GM08714 (cell line): Measurements from ENCODE around the gene LIMK1.

Experiments
- H3K4me3 ChIP-seq: fragments of 200-500 bp; sonication (Bioruptor generic); 2 replicates; pipeline ENCODE4 v1.5.1; 2014; ENCODE audit warnings: mild to moderate bottlenecking, low read length, inconsistent platforms
- ZNF274 ChIP-seq: IDR thresholded peaks from 2 replicates; pipeline ENCODE4 v1.6.1; 2012; ENCODE audit warnings: mild to moderate bottlenecking, low read depth, low read length

The LIMK1 gene

GRCh38 chr7:74084722-74085578 lies 1.3 kb downstream of the LIMK1 start:
- no peak for TF ChIP-seq ZNF274
- peak overlapping the region; percentile 70; the same call in 1 of the 2 replicates for H3K4me3 ChIP-seq

GRCh38 chr7:74087791-74088453 lies 4.3 kb downstream of the LIMK1 start:
- TF ChIP-seq ZNF274: no peak
- no peak overlapping the region for H3K4me3 ChIP-seq

- no peak for TF ChIP-seq ZNF274
- H3K4me3 ChIP-seq: peak overlapping the region; percentile 59; the same call in 1 of the 2 replicates
Measured at GRCh38 chr7:74092321-74092963, 8.8 kb downstream of the LIMK1 start.

- peak overlapping the region; percentile 59; the same call in 1 of the 2 replicates for H3K4me3 ChIP-seq
- TF ChIP-seq ZNF274: no peak
Measured at GRCh38 chr7:74092964-74093471, 9.4 kb downstream of the LIMK1 start.

GRCh38 chr7:74093671-74094223 lies 10.1 kb downstream of the LIMK1 start:
- TF ChIP-seq ZNF274: no peak
- H3K4me3 ChIP-seq: peak overlapping the region; percentile 59; the same call in 1 of the 2 replicates

- peak overlapping the region; percentile 59; the same call in 1 of the 2 replicates for H3K4me3 ChIP-seq
- TF ChIP-seq ZNF274: no peak
Measured at GRCh38 chr7:74094224-74095101, 10.9 kb downstream of the LIMK1 start.

- peak overlapping the region; percentile 59; the same call in 1 of the 2 replicates for H3K4me3 ChIP-seq
- TF ChIP-seq ZNF274: no peak
Measured at GRCh38 chr7:74095135-74095534, 11.5 kb downstream of the LIMK1 start.

GRCh38 chr7:74097937-74098614 lies 14.5 kb downstream of the LIMK1 start:
- H3K4me3 ChIP-seq: no peak overlapping the region

GRCh38 chr7:74099031-74099430 lies 15.4 kb downstream of the LIMK1 start:
- no peak overlapping the region for H3K4me3 ChIP-seq
- no peak for TF ChIP-seq ZNF274

More at GRCh38 chr7:74097937-74098614, 14.5 kb downstream of the LIMK1 start:
- no peak for TF ChIP-seq ZNF274

GRCh38 chr7:74101061-74101681 lies 17.6 kb downstream of the LIMK1 start:
- no peak overlapping the region; the same call in 1 of the 2 replicates for H3K4me3 ChIP-seq

GRCh38 chr7:74103219-74103772 lies 19.7 kb downstream of the LIMK1 start:
- no peak overlapping the region for H3K4me3 ChIP-seq
- no peak for TF ChIP-seq ZNF274

More at GRCh38 chr7:74101061-74101681, 17.6 kb downstream of the LIMK1 start:
- no peak for TF ChIP-seq ZNF274

- H3K4me3 ChIP-seq: no peak overlapping the region
Measured at GRCh38 chr7:74104702-74105101, 21.1 kb downstream of the LIMK1 start.

GRCh38 chr7:74105992-74106391 lies 22.4 kb downstream of the LIMK1 start:
- no peak for TF ChIP-seq ZNF274
- H3K4me3 ChIP-seq: no peak overlapping the region

More at GRCh38 chr7:74104702-74105101, 21.1 kb downstream of the LIMK1 start:
- no peak for TF ChIP-seq ZNF274
